GM19328 (cell line): ENCODE data around the gene UNC13A.
A peak's percentile ranks its signal among the peaks of the same experiment; 100 is the strongest.

Experiments
- ATAC-seq: cut with Tn5 transposase; IDR thresholded peaks from one replicate; pipeline ENCODE4 v1.9.1; 2021; ENCODE audit warnings: mild to moderate bottlenecking, moderate library complexity; ENCODE audit not compliant: unreplicated experiment

Gene UNC13A

GRCh38 chr19:17687857-17688784 is at the start of gene UNC13A:
TSS of gene UNC13A (minus strand) at chr19:17688354. CDS start at chr19:17688199, 155 bp downstream.
- ATAC-seq, result no peak

- no peak for ATAC-seq
Measured at GRCh38 chr19:17737690-17738153, 49.6 kb upstream of the UNC13A start.

GRCh38 chr19:17735410-17735809 is 47.3 kb upstream of the UNC13A start:
- no peak for ATAC-seq

- ATAC-seq, result no peak
Measured at GRCh38 chr19:17734146-17734545, 46.0 kb upstream of the UNC13A start.

GRCh38 chr19:17733127-17733526 is 45.0 kb upstream of the UNC13A start:
- no peak for ATAC-seq

- ATAC-seq, result no peak
Measured at GRCh38 chr19:17727843-17728242, 39.7 kb upstream of the UNC13A start.

GRCh38 chr19:17726964-17727773 is 39.0 kb upstream of the UNC13A start:
- ATAC-seq, result no peak

- no peak for ATAC-seq
Measured at GRCh38 chr19:17726136-17726741, 38.1 kb upstream of the UNC13A start.

GRCh38 chr19:17725422-17726078 is 37.4 kb upstream of the UNC13A start:
- ATAC-seq, result no peak

- no peak for ATAC-seq
Measured at GRCh38 chr19:17724655-17725054, 36.5 kb upstream of the UNC13A start.

GRCh38 chr19:17722655-17723240 is 34.6 kb upstream of the UNC13A start:
- ATAC-seq, result no peak

GRCh38 chr19:17721821-17722220 is 33.7 kb upstream of the UNC13A start:
- ATAC-seq, result no peak

- no peak for ATAC-seq
Measured at GRCh38 chr19:17721111-17721628, 33.0 kb upstream of the UNC13A start.

- ATAC-seq, result no peak
Measured at GRCh38 chr19:17720440-17720839, 32.3 kb upstream of the UNC13A start.

- ATAC-seq, result no peak
Measured at GRCh38 chr19:17719730-17720400, 31.7 kb upstream of the UNC13A start.

- peak; percentile 58 for ATAC-seq
Measured at GRCh38 chr19:17718947-17719711, 31.0 kb upstream of the UNC13A start, which contains the start of gene MAP1S. TSS of gene MAP1S (plus strand) at chr19:17719480. CDS start at chr19:17719503, 23 bp downstream.

GRCh38 chr19:17718550-17718946 is 30.4 kb upstream of the UNC13A start:
- no peak for ATAC-seq

- no peak for ATAC-seq
Measured at GRCh38 chr19:17716309-17716929, 28.3 kb upstream of the UNC13A start.
